Astrocyte (in vitro differentiated cells and primary cell): ENCODE measurements around the gene RUVBL2.

Experiments used
- EZH2 ChIP-seq: IDR thresholded peaks from 2 replicates; pipeline ENCODE4 v1.6.1; 2012; ENCODE audit warnings: mild to moderate bottlenecking, low read length, inconsistent platforms; ENCODE audit not compliant: insufficient read depth
- TF ChIP-seq, protein P1 (sequence below): IDR thresholded peaks from 2 replicates; pipeline ENCODE4 v1.5.1; 2011; ENCODE audit warnings: low read depth, mild to moderate bottlenecking, inconsistent platforms, low read length, moderate library complexity; ENCODE audit not compliant: insufficient read depth

DNA sequence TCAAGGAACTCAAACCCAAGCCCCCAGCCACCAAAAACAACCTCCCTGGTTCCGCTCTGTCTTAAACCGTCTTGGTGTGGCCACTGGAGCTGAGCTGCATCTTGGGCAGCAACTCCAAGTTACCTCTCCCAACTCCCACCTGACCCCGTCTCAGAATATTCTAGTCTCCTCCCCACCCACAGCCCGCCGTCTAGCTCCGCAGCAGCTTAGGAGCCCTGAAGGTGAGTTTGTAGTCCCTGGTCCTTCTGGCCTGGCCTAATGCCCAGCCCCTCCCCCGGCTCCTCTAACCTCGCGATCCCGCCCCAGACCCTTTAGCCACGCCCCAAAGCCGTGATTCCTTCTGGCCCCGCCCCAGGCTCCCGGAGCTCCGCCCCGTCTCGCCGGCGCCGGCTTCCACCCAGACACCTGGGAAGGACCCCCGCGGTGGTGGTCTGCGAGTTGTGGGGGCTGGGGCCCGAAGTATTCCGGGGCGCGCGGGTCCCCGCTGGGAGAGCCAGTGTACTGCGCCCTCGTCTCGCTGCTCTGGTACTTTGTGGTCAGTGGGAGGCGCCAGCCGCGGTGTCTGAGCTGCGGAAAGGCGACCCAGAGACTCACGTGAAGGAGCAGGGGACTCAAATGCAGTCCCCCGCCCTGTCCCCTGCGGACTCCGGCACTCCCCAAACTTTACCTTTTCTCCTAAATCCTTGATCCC, 25.7 kb downstream of the RUVBL2 start:
- TF ChIP-seq, protein P1, sequence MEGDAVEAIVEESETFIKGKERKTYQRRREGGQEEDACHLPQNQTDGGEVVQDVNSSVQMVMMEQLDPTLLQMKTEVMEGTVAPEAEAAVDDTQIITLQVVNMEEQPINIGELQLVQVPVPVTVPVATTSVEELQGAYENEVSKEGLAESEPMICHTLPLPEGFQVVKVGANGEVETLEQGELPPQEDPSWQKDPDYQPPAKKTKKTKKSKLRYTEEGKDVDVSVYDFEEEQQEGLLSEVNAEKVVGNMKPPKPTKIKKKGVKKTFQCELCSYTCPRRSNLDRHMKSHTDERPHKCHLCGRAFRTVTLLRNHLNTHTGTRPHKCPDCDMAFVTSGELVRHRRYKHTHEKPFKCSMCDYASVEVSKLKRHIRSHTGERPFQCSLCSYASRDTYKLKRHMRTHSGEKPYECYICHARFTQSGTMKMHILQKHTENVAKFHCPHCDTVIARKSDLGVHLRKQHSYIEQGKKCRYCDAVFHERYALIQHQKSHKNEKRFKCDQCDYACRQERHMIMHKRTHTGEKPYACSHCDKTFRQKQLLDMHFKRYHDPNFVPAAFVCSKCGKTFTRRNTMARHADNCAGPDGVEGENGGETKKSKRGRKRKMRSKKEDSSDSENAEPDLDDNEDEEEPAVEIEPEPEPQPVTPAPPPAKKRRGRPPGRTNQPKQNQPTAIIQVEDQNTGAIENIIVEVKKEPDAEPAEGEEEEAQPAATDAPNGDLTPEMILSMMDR: no peak
- no peak for TF ChIP-seq EZH2
